SU-DHL-6 (cell line): ENCODE data around the gene PTK6.

ENCODE experiments used
- EZH2phosphoT487 ChIP-seq: fragments of 200-600 bp; sonication (generic), shearing (Covaris generic); conservative IDR thresholded peaks from 2 replicates; pipeline ENCODE4 v1.6.1; 2018; ENCODE audit warnings: mild to moderate bottlenecking, antibody characterized with exemption, low read length, moderate library complexity, mixed read lengths
- TF ChIP-seq, protein P1 (sequence below): fragments of 200-600 bp; sonication (generic); IDR thresholded peaks from one replicate; pipeline ENCODE4 v1.5.1; 2017; ENCODE audit warnings: antibody characterized with exemption, mild to moderate bottlenecking, low read length, moderate library complexity; ENCODE audit not compliant: insufficient read depth, poor library complexity, severe bottlenecking

DNA sequence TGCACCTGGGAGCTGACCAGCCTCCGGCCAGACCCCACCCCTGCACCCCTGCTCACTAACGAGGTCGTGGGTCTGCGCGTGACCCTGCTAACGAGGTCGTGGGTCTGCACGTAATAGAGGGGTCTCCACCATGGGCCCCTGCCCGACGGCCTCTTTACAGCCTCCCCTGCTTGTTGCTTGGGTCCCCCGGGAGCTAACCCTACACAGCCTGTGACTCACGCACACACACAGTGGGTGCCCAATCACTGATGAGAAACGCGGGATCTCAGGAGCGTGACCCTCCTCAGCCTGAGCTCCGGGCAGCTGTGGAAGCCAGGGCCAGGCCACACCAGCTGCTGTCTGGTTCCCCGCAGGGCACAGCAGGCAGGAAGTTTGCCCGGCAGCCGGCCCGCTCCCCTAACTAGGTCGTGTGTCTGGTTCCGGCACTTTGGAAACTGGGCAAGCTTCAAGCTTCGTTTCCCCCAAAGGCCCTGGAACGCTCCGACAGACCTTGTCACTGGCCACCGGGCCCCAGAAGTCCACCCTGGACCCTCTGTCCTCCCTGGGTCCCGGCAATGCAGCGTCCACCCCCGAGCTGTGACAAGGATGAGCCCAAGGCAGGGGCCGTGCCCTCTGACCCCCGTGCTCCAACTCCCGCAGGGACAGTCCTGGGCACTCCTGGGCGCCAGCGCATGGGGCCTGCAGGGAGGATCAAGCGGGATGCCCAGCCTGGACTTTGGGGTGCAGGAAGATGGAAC lies 767 bp downstream of the PTK6 start:
- TF ChIP-seq, protein P1, sequence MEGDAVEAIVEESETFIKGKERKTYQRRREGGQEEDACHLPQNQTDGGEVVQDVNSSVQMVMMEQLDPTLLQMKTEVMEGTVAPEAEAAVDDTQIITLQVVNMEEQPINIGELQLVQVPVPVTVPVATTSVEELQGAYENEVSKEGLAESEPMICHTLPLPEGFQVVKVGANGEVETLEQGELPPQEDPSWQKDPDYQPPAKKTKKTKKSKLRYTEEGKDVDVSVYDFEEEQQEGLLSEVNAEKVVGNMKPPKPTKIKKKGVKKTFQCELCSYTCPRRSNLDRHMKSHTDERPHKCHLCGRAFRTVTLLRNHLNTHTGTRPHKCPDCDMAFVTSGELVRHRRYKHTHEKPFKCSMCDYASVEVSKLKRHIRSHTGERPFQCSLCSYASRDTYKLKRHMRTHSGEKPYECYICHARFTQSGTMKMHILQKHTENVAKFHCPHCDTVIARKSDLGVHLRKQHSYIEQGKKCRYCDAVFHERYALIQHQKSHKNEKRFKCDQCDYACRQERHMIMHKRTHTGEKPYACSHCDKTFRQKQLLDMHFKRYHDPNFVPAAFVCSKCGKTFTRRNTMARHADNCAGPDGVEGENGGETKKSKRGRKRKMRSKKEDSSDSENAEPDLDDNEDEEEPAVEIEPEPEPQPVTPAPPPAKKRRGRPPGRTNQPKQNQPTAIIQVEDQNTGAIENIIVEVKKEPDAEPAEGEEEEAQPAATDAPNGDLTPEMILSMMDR: no peak
- no peak for TF ChIP-seq EZH2phosphoT487
